ENCODE results near the gene TIAM1. TPM values are rescaled to one million over a fixed set of nuclear protein-coding genes. Genes with fewer than 3 reads are reported as not detected.

TIAM1 gene
- total and polyA plus RNA-seq, 2 of the 8 experiments (the other 6 are each of a cell fraction or from before 2014, with no cell fraction given), result 10.1 to 30.7 TPM

GRCh38 chr21:31201144-31201543 is 142.9 kb downstream of the TIAM1 start:
- no peak for DNase-seq (ENCODE audit: low read depth in 1 of 2, low spot score in 2 of 2)
- WGBS, 2 experiments (ENCODE audit: extremely low coverage in 1 of 2, insufficient coverage in 1 of 2, insufficient read length in 1 of 2, insufficient replicate concordance in 2 of 2, low coverage in 1 of 2, low lambda C conversion rate in 2 of 2, missing lambda C conversion rate in 1 of 2), result 97% methylated on average over 2 of the region's 2 CpGs; no CpG with 5 or more reads in 1 of the 2 experiments
- POLR2A ChIA-PET (ENCODE audit: partially characterized antibody), result interaction anchor here (0.6 kb wide), 1 partner anchor 1263 kb away, joined by 3 read pairs; no protein-coding TSS in a partner anchor
- CTCF ChIA-PET (ENCODE audit: partially characterized antibody), result interaction anchor here (0.9 to 3.2 kb wide), 4 partner anchors 9 to 380 kb away, joined by 4 to 21 read pairs (median 4); no protein-coding TSS in a partner anchor
- Histone ChIP-seq H3K4me3 (ENCODE audit: extremely low read depth in 1 of 4, insufficient read depth in 2 of 4, low read depth in 3 of 4, low read length in 4 of 4) (no peak overlapping the region), H4K5ac (ENCODE audit: insufficient read length, low read depth, low read length) (no peak overlapping the region), H3K36me3 (ENCODE audit: control insufficient read depth in 2 of 4, insufficient read depth in 4 of 4, low read length in 3 of 4) (no peaks in the 10 kb centered on the region), H3K4me1 (replicated peaks in 1 of 4; ENCODE audit: control insufficient read depth in 3 of 4, insufficient read depth in 4 of 4, low read length in 3 of 4) (no peaks in the 10 kb centered on the region), H3K14ac (ENCODE audit: insufficient read length) (no peak overlapping the region), H2AK5ac (ENCODE audit: low read depth, low read length) (no peak overlapping the region), H3K4me2 (ENCODE audit: insufficient read depth in 1 of 2, low read depth in 2 of 2, low read length in 2 of 2) (no peak overlapping the region), H3K79me2 (ENCODE audit: control insufficient read depth in 1 of 2, insufficient read depth in 2 of 2, low read length in 2 of 2) (no peaks in the 10 kb centered on the region), H2BK20ac (ENCODE audit: low read length) (no peak overlapping the region), H2BK120ac (replicated peaks; ENCODE audit: low read depth, low read length) (no peak overlapping the region), H4K91ac (replicated peaks; ENCODE audit: insufficient read length, low read length) (no peak overlapping the region), H3K27ac (ENCODE audit: low read depth, low read length) (no peak overlapping the region), H4K8ac (ENCODE audit: extremely low read depth, insufficient read depth, low read length) (no peak overlapping the region), H3K18ac (ENCODE audit: extremely low read depth, low read length) (no peak overlapping the region), H3K4ac (replicated peaks; ENCODE audit: insufficient read length, low read depth, low read length) (no peak overlapping the region), H3K9ac (replicated peaks in 1 of 4; ENCODE audit: extremely low read depth in 1 of 4, low read depth in 3 of 4, low read length in 3 of 4) (no peak overlapping the region), H3K56ac (replicated peaks; ENCODE audit: insufficient read length, low read depth, low read length) (no peak overlapping the region), H2BK12ac (ENCODE audit: low read depth, low read length) (no peak overlapping the region), H3K9me3 (ENCODE audit: insufficient read depth in 2 of 2, low read depth in 1 of 2, low read length in 1 of 2) (no peaks in the 10 kb centered on the region), H3K23ac (ENCODE audit: insufficient read length) (no peak overlapping the region), H3K79me1 (ENCODE audit: low read depth, low read length) (no peaks in the 10 kb centered on the region), H2BK15ac (ENCODE audit: low read length) (no peak overlapping the region), H3K27me3 (replicated peaks in 1 of 4; ENCODE audit: control insufficient read depth in 3 of 4, extremely low read depth in 1 of 4, insufficient read depth in 3 of 4, low read length in 3 of 4) (no peaks in the 10 kb centered on the region), H2AFZ (ENCODE audit: low read length) (no peak overlapping the region), H4K20me1 (replicated peaks in 1 of 2; ENCODE audit: control insufficient read depth in 1 of 2, insufficient read depth in 2 of 2, low read length in 2 of 2) (no peaks in the 10 kb centered on the region), H2BK5ac (ENCODE audit: low read depth, low read length) (no peak overlapping the region), H3K23me2 (ENCODE audit: low read depth, low read length) (no peaks in the 10 kb centered on the region)
- TF ChIP-seq YY1 (IDR thresholded peaks at IDR 0.05; ENCODE audit: low read depth, low read length) (no peak), ATF2 (IDR thresholded peaks at IDR 0.05; ENCODE audit: low read length) (no peak), KDM1A (IDR thresholded peaks at IDR 0.05; ENCODE audit: borderline replicate concordance, low read length) (no peak), BCL11A (IDR thresholded peaks at IDR 0.05; ENCODE audit: low read depth in 2 of 2, low read length in 2 of 2) (no peak)
- FAIRE-seq, result no peak
